Panc1 (cell line): ENCODE measurements around the gene GMDS. TPM values are rescaled to one million over a fixed set of nuclear protein-coding genes. Genes with fewer than 3 reads are reported as not detected.

Experiments
- ATAC-seq: fragments of 200-7000 bp; cut with Tn5 transposase; 2 replicates; pipeline ENCODE4 v1.9.1; 2020; ENCODE audit warnings: mild to moderate bottlenecking, moderate library complexity
- BruUV-seq: library from RNA; stranded (reverse); fragments of 400-500 nt; replicated peaks from 2 replicates; lab custom pipeline; 2021; lab: Mats Ljungman, UMichigan
- CTCF ChIA-PET: fragments of 300-600 bp; sonication (Branson Sonifier 250); formaldehyde crosslinking; loops from one replicate; lab custom pipeline; 2022; ENCODE audit warnings: antibody characterized with exemption; lab: Charles Lee
- POLR2A ChIA-PET: fragments of 300-600 bp; sonication (Branson Sonifier 250); formaldehyde crosslinking; loops from one replicate; lab custom pipeline; 2022; ENCODE audit warnings: antibody characterized with exemption; lab: Charles Lee
- DNase-seq: peaks from one replicate; pipeline ENCODE4 v3.0.0-alpha.2; 2010; ENCODE audit warnings: low read depth, low spot score
- H3K27ac ChIP-seq: 2 replicates; pipeline ENCODE4 v1.5.1; 2011; ENCODE audit warnings: mild to moderate bottlenecking, low read length, inconsistent platforms
- H3K27me3 ChIP-seq: fragments of 200-500 bp; sonication (Bioruptor generic); 2 replicates; pipeline ENCODE4 v1.6.0; 2014; ENCODE audit warnings: low read length, inconsistent platforms; ENCODE audit not compliant: control insufficient read depth, insufficient read depth
- H3K36me3 ChIP-seq: fragments of 200-500 bp; sonication (Bioruptor generic); 2 replicates; pipeline ENCODE4 v1.5.1; 2014; ENCODE audit warnings: inconsistent platforms, mild to moderate bottlenecking, low read length, moderate library complexity; ENCODE audit not compliant: control insufficient read depth, insufficient read depth
- H3K4me1 ChIP-seq: 2 replicates; pipeline ENCODE4 v1.5.1; 2011; ENCODE audit warnings: inconsistent platforms, mild to moderate bottlenecking, low read length, moderate library complexity; ENCODE audit not compliant: control insufficient read depth, insufficient read depth
- H3K4me3 ChIP-seq, 2 experiments: 2 replicates each; pipeline ENCODE4 v1.5.1; 2011 to 2012; ENCODE audit warnings: low read depth in 2 of 2, low read length in 2 of 2, mild to moderate bottlenecking in 2 of 2, inconsistent platforms in 1 of 2, moderate library complexity in 1 of 2
- H3K9me3 ChIP-seq: fragments of 200-500 bp; sonication (Bioruptor generic); 2 replicates; pipeline ENCODE4 v1.5.1; 2014; ENCODE audit warnings: low read depth, mild to moderate bottlenecking, inconsistent platforms, low read length, moderate library complexity; ENCODE audit not compliant: control insufficient read depth, insufficient read depth
- POLR2AphosphoS5 ChIP-seq: IDR thresholded peaks from 2 replicates; pipeline ENCODE4 v1.6.1; 2012; ENCODE audit warnings: mild to moderate bottlenecking, low read depth, low read length, moderate library complexity
- SIN3A ChIP-seq: IDR thresholded peaks from 2 replicates; pipeline ENCODE4 v1.6.1; 2012; ENCODE audit warnings: low read depth, mild to moderate bottlenecking, low read length, moderate library complexity, borderline replicate concordance; ENCODE audit not compliant: insufficient read depth
- TCF7L2 ChIP-seq: IDR thresholded peaks from 2 replicates; pipeline ENCODE4 v1.6.1; 2011; ENCODE audit warnings: mild to moderate bottlenecking, low read depth, low read length, inconsistent platforms
- in situ Hi-C: cut with HindIII; loops from 2 replicates; pipeline ENCODE4 v1.10.0; 2016; ENCODE audit warnings: low sequenced_read_pairs, low pct_unique_long_range_greater_than_20kb
- intact Hi-C: fragments of 100-400 bp; cut with micrococcal nuclease; formaldehyde crosslinking; loops from one replicate; pipeline ENCODE4 v1.10.0; 2022; ENCODE audit not compliant: unreplicated experiment
- total RNA-seq: library from RNA; stranded (reverse); gene quantifications from one replicate; pipeline ENCODE4 v1.2.1, GENCODE V29; 2021; ENCODE audit not compliant: unreplicated experiment
- TF ChIP-seq, protein P1 (sequence below), 2 experiments: IDR thresholded peaks; 2 replicates each; pipeline ENCODE4 v1.6.1; 2011 to 2012; ENCODE audit warnings: low read depth in 2 of 2, control low read depth in 1 of 2, low read length in 1 of 2, mild to moderate bottlenecking in 1 of 2, moderate library complexity in 1 of 2; ENCODE audit not compliant: insufficient read depth in 1 of 2
- TF ChIP-seq, protein P2 (sequence below): fragments of 450-650 bp; IDR thresholded peaks from 2 replicates; pipeline ENCODE4 v1.5.1; 2017; ENCODE audit warnings: mild to moderate bottlenecking

Gene GMDS
- total RNA-seq, 1 experiment from 2014 or later = 9.8 TPM

DNA sequence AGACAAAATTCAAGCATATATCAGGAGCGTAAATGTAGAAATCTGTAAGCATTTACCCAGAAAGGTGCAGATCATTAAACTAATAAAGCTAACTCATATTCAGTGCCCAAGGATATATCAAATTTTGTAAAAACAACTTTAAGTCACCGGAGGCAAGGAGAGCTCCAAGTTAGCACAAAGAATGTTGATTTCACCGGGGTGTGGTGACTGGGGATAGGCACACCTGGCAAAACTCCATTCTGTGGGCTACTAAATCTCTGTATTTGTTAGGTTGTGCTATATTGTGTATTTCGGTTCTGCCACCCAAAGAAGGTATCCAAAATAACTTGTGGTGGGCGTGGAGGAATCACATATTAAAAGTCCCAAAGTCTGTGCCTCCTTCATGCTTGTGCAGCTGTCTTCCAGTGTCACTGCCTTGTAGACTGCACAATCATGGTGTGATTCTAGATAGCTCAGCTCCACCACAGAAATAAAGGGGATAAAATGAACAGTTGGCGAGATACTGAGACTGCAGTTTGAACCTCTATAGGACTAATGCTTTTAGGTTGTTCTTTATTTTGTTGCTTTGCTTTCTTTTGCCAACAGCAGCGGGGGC is 111.6 kb downstream of the GMDS start:
- no peaks in the 10 kb centered on the region for H3K9me3 ChIP-seq
- H3K4me1 ChIP-seq = no peaks in the 10 kb centered on the region
- POLR2A ChIA-PET = no interaction called here
- DNase-seq (no peak), ATAC-seq (no peak)
- intact Hi-C loops (no loop called here), in situ Hi-C loops (no loop called here)
- H3K27ac ChIP-seq = no peak overlapping the region
- H3K4me3 ChIP-seq = no peak overlapping the region
- H3K27me3 ChIP-seq = no peaks in the 10 kb centered on the region
- H3K36me3 ChIP-seq = no peaks in the 10 kb centered on the region
- TF ChIP-seq, protein P1, sequence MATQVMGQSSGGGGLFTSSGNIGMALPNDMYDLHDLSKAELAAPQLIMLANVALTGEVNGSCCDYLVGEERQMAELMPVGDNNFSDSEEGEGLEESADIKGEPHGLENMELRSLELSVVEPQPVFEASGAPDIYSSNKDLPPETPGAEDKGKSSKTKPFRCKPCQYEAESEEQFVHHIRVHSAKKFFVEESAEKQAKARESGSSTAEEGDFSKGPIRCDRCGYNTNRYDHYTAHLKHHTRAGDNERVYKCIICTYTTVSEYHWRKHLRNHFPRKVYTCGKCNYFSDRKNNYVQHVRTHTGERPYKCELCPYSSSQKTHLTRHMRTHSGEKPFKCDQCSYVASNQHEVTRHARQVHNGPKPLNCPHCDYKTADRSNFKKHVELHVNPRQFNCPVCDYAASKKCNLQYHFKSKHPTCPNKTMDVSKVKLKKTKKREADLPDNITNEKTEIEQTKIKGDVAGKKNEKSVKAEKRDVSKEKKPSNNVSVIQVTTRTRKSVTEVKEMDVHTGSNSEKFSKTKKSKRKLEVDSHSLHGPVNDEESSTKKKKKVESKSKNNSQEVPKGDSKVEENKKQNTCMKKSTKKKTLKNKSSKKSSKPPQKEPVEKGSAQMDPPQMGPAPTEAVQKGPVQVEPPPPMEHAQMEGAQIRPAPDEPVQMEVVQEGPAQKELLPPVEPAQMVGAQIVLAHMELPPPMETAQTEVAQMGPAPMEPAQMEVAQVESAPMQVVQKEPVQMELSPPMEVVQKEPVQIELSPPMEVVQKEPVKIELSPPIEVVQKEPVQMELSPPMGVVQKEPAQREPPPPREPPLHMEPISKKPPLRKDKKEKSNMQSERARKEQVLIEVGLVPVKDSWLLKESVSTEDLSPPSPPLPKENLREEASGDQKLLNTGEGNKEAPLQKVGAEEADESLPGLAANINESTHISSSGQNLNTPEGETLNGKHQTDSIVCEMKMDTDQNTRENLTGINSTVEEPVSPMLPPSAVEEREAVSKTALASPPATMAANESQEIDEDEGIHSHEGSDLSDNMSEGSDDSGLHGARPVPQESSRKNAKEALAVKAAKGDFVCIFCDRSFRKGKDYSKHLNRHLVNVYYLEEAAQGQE (IDR thresholded peaks at IDR 0.05; ENCODE audit: insufficient read depth in 1 of 2, low read depth in 2 of 2, low read length in 1 of 2) = no peak
- TF ChIP-seq SIN3A = no peak
- TF ChIP-seq, protein P2, sequence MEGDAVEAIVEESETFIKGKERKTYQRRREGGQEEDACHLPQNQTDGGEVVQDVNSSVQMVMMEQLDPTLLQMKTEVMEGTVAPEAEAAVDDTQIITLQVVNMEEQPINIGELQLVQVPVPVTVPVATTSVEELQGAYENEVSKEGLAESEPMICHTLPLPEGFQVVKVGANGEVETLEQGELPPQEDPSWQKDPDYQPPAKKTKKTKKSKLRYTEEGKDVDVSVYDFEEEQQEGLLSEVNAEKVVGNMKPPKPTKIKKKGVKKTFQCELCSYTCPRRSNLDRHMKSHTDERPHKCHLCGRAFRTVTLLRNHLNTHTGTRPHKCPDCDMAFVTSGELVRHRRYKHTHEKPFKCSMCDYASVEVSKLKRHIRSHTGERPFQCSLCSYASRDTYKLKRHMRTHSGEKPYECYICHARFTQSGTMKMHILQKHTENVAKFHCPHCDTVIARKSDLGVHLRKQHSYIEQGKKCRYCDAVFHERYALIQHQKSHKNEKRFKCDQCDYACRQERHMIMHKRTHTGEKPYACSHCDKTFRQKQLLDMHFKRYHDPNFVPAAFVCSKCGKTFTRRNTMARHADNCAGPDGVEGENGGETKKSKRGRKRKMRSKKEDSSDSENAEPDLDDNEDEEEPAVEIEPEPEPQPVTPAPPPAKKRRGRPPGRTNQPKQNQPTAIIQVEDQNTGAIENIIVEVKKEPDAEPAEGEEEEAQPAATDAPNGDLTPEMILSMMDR = no peak
- TF ChIP-seq TCF7L2 = no peak
- TF ChIP-seq POLR2AphosphoS5 = no peak
- no TSS peak for BruUV-seq
- CTCF ChIA-PET = interaction anchor here (1.0 kb wide), 1 partner anchor 75 kb away, joined by 3 read pairs; no protein-coding TSS in a partner anchor

DNA sequence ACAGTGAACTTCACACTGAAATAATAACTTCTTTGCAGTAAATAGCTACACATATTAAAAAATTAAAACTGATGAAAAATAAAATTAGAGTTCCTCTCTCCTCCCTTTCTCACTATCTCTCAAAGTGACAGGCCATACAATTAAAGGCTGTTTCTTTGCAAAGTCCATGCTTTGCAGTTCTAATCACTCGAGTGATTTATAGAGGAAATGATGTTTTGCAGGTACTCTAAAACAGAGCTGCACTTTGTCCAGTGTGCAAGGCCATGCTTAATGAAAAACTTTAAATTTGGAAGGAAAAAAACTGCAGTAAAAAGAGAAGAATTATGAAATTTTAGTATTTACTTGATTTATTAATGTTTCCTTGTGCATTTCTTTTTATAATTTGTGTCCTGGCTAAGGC is 112.5 kb downstream of the GMDS start:
- BruUV-seq = no TSS peak
- Histone ChIP-seq H3K27me3 (no peaks in the 10 kb centered on the region), H3K4me3 (no peak overlapping the region), H3K9me3 (no peaks in the 10 kb centered on the region), H3K36me3 (no peaks in the 10 kb centered on the region), H3K4me1 (no peaks in the 10 kb centered on the region), H3K27ac (no peak overlapping the region)
- intact Hi-C loops = no loop called here
- TF ChIP-seq, protein P2 = no peak
- no peak for TF ChIP-seq POLR2AphosphoS5
- TF ChIP-seq TCF7L2 = no peak
- TF ChIP-seq SIN3A = no peak
- TF ChIP-seq, protein P1 (IDR thresholded peaks at IDR 0.05; ENCODE audit: insufficient read depth in 1 of 2, low read depth in 2 of 2, low read length in 1 of 2) = no peak
- CTCF ChIA-PET = no interaction called here
- in situ Hi-C loops = no loop called here
- POLR2A ChIA-PET = no interaction called here
- ATAC-seq (no peak), DNase-seq (no peak)
